RWPE1 (cell line): ENCODE measurements around the gene ELP1.
"Not testable (repeated sequence)": the region's sequence is repeated elsewhere in the genome, so short reads cannot be mapped to it uniquely, and the experiment has no call there.

Experiments used
- CTCF ChIA-PET: fragments of 350-600 bp; sonication (Branson Sonifier 250); formaldehyde crosslinking; extraction: SDS; loops from one replicate; lab custom pipeline; 2021; lab: Yijun Ruan, JAX
- POLR2A ChIA-PET: fragments of 400-600 bp; formaldehyde crosslinking; extraction: SDS; loops from one replicate; lab custom pipeline; 2020; ENCODE audit warnings: antibody characterized with exemption; ENCODE audit not compliant: low non-redundant PET; lab: Yijun Ruan, JAX
- DNase-seq: peaks from one replicate; pipeline ENCODE4 v3.0.0; 2012; ENCODE audit warnings: low spot score
- H3K27ac ChIP-seq: fragments of 450-650 bp; 2 replicates; pipeline ENCODE4 v1.5.1; 2017
- CTCF ChIP-seq: fragments of 450-650 bp; conservative IDR thresholded peaks from 2 replicates; pipeline ENCODE4 v1.5.1; 2017; ENCODE audit warnings: low read depth, mild to moderate bottlenecking

Gene ELP1

GRCh38 chr9:108854094-108854493 lies 79.8 kb downstream of the ELP1 start:
- no peak overlapping the region for H3K27ac ChIP-seq
- ChIA-PET POLR2A (no interaction called here), CTCF (interaction anchor here (0.7 kb wide), 1 partner anchor 213 kb away, joined by 3 read pairs; no protein-coding TSS in a partner anchor)
- TF ChIP-seq CTCF = no peak
- DNase-seq = no peak

- POLR2A ChIA-PET = no interaction called here
- no peak overlapping the region for H3K27ac ChIP-seq
Measured at GRCh38 chr9:108852079-108852478, 81.8 kb downstream of the ELP1 start.

GRCh38 chr9:108851138-108851537 lies 82.8 kb downstream of the ELP1 start:
- POLR2A ChIA-PET = no interaction called here
- CTCF ChIA-PET = interaction anchor here (0.6 to 3.0 kb wide), 4 partner anchors 15 to 1406 kb away, joined by 3 to 7 read pairs (median 4); no protein-coding TSS in a partner anchor
- no peak overlapping the region for H3K27ac ChIP-seq
- no peak for TF ChIP-seq CTCF
- DNase-seq = no peak

More at GRCh38 chr9:108852079-108852478, 81.8 kb downstream of the ELP1 start:
- CTCF ChIA-PET = interaction anchor here (0.6 to 3.0 kb wide), 2 partner anchors 102 to 259 kb away, joined by 3 to 7 read pairs; no protein-coding TSS in a partner anchor
- DNase-seq = no peak
- no peak for TF ChIP-seq CTCF

- no peak overlapping the region for H3K27ac ChIP-seq
- ChIA-PET POLR2A (no interaction called here), CTCF (interaction anchor here (0.6 to 3.0 kb wide), 7 partner anchors 14 to 1405 kb away, joined by 3 to 7 read pairs (median 3); no protein-coding TSS in a partner anchor)
- peak; percentile 79 for TF ChIP-seq CTCF
- DNase-seq = peak; percentile 77
Measured at GRCh38 chr9:108850293-108850897, 83.5 kb downstream of the ELP1 start.

GRCh38 chr9:108848296-108848695 lies 85.6 kb downstream of the ELP1 start:
- DNase-seq, POLR2A ChIA-PET: not testable (repeated sequence)
- CTCF ChIA-PET = interaction anchor here (0.6 kb wide), 1 partner anchor 311 kb away, joined by 3 read pairs; no protein-coding TSS in a partner anchor
- H3K27ac ChIP-seq = peak overlapping the region; percentile 63

GRCh38 chr9:108845947-108846346 lies 88.0 kb downstream of the ELP1 start:
- no peak for DNase-seq
- no peak overlapping the region for H3K27ac ChIP-seq
- CTCF ChIA-PET = interaction anchor here (0.7 kb wide), 1 partner anchor 30 kb away, joined by 4 read pairs; no protein-coding TSS in a partner anchor
- POLR2A ChIA-PET = no interaction called here
- TF ChIP-seq CTCF = no peak

- CTCF ChIA-PET = no interaction called here
- POLR2A ChIA-PET = no interaction called here
- H3K27ac ChIP-seq = no peak overlapping the region
- TF ChIP-seq CTCF = no peak
- DNase-seq = no peak
Measured at GRCh38 chr9:108845507-108845906, 88.4 kb downstream of the ELP1 start.
